ENCODE measurements around the gene KRTAP12-4.
"Not testable (repeated sequence)": the region's sequence is repeated elsewhere in the genome, so short reads cannot be mapped to it uniquely, and the experiment has no call there.

The KRTAP12-4 gene

DNA sequence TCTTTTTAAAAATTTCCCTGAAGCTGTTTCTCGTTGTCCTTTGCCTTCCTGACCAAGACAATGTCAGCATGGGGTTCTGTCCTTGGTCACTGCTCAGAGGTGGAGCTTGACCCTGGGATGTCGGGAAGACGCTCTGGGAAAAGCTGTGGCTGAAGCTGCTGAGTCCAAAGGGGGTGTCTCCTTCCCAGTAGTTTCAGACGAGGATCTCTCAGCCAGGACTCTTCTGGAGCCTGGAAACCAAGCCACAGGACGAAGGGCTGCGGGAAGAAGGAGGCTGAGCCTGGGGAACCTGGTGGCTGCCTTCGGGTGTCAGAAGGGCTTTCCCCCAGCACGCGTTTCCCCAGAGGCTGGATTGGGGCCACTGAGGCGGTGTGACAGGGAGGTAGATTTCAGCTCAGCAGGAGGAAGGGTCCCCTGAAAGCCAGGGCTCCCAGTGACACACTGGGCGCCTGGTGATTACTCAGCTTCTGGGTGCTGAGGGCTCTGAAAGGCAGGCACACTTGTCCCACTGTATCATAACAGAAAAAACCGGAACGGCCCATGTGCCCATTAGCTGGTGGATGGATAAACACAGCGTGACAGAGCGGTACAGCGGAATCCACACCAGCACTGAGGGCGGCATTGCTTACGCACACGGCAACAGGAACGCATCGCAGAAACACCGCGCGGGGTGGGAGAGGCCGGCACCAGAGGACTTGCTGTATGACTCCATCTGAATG lies 32.5 kb upstream of the KRTAP12-4 start:
- DNase-seq (ENCODE audit: low spot score) = no peak

DNA sequence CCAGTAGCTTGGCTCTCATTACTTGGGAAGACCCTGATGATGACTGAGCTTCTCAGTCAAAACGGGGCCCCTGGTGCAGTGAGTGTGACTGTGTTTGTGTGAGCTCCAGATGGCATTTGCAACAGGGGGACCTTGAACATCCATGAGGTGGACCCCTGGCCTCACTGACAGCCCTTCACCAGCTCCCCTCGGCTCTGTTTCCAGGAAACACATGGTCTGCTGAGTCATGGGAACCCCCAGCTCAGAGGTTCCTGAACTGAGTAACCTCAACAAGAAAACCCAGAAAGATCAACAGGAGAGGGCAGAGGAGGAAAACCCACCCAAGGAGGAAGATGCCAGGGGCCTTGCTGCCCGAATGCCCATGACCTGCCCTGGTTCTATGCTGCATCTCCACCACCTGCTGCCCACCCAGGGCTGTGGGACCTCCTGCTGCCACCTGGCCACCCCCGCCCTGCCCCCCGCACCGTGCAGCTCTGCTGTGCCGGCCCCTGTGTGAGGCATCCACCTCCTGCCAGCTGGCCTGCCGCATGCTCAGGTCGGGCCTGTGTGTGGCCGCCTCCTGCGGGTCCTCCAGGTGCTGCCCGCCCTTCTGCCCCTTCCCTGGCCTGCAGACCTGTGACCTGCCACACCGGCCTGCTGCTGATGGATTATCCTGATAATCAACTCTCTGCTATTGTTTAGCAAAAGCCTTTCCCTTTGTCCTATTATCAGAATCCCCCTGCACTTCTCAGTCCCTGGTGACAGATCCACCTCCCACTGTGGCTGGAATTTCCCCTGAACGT lies 31.7 kb upstream of the KRTAP12-4 start:
- DNase-seq (ENCODE audit: low spot score) = no peak

DNA sequence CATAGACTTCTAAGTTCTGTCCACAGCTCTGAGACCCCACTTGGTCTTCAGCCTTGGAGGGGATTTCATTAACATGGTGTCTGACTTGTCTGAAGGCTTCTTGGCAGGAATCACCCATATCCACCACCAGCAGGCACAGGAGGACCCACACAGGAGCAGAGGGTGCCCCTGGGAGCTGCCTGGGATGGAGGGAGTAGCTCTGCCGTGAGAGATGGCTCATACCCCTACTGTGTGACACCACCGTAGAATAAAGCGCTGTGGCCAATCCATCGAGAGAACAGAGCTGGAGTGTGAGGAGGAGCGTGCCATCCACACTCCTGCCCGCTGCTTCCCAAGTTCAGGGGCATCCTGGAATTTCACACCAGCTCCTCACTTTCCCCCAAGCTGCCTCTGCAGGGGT lies 30.6 kb upstream of the KRTAP12-4 start:
- not testable (repeated sequence) for DNase-seq (ENCODE audit: low spot score)

DNA sequence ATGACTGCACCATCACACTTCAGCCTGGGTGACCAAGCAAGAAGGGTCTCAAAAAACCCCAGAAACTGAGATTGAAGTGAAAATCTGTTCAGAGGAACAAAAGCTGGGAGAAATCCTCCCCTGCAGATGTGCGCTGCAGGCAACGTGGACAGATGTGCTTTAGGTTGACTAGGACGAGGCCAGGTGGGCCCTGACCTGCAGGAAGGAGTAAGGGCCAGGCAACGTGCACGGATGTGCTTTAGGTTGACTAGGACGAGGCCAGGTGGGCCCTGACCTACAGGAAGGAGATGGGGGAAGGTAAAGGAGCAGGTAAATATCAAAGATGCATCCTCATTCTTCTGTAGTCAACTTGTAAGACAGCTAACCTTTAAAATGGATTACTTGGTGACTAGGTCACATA lies 30.0 kb upstream of the KRTAP12-4 start:
- DNase-seq (ENCODE audit: low spot score) = no peak

DNA sequence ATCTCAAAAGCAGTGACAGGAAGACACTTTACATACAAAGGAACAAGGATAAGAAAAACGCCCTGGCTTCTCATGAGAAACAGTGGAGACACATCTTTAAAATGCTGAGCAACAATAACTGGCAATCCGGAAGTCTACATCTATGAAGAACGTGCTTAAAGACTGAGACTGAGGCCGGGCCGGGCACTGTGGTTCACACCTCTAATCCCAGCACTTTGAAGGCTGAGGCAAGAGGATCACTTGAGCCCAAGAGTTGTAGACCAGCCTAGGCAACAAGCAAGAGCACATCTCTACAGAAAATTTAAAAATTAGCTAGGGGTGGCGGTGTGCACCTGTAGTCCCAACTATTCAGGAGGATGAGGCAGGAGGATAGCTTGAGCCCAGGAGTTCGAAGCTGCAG lies 29.6 kb upstream of the KRTAP12-4 start:
- no peak for DNase-seq (ENCODE audit: low spot score)

DNA sequence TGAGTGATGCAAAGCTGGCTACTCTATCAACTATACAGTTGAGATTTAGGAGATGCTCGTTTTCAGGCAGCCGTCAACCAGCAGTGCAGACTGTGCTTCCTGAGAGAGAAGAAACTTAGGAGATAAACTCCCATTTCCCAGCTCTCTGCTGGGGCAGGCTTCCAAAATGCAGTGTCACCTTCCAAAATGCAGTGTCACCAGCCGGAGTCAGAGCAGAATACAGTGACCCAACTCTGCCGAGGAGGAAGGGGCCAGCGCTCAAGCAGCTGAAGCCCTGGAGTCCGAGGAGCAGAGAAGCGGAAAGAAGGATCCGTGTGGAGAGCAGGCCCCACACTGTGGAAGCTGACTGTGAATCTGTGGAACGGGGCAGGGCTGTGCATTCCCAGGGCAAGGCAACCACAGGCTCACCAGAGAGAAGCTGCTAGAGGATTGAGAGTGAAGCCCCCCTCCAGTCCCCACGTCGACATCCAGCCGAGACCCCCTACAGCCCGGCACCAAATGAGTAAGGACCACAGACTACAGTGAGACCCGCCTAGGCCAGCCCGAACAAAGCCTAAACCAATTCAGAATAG lies 28.2 kb upstream of the KRTAP12-4 start:
- DNase-seq (ENCODE audit: low spot score) = no peak

DNA sequence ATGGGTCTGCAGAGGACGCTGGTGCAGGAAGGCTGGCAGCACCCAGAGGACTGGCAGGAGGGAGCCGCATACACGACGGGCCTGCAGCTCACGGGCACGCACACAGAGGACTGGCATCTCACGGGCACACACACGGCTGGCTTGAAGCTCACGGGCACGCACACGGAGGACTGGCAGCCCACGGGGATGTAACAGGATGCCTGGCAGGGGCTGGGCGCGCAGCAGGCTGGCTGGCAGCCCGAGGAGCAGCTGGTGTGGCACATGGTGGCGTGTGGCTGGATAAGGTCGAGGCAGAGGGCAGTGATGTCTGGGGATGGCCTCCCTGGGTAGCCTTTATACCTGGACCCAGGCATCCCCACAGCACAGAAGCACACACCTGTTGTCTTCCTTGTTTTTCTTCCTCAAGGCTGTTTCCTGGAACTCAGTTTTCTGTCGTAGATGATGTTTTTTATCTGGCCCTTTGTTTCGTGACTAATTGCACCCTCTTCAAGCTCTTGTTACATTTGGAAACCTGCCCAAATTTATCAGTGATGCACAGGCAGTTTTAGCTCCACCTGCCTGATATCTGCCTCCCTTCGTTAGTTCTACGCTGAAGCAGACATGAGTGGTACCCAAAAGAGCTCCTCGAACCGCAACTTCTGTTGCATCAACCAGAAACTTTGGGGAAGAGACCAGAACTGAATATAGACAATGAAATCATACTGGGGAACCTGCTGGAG lies 27.6 kb upstream of the KRTAP12-4 start, which contains the start of gene KRTAP12-1:
TSS of gene KRTAP12-1 (minus strand) at position 303 of the 719 bp plus-strand sequence. CDS start at position 263, 40 bp downstream.
- no peak for DNase-seq (ENCODE audit: low spot score)

DNA sequence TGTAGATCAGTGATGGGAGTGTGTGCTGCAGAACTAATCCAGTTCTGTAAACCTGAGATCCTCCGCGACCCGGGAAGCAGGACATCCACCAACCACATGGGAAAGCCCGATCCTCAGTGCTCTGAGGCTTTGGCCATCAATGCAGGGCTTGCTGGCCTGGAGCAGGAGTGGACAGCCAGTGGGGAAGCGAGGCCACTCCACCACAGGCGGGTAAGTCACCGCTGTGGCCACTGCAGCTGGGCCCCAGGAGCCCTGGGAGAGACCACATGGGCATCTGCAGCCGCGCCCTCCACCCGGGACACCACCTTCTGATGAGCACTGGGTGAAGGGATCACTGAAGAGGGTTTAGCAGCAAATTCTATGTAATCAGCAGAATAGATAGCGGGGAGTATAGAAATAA lies 26.7 kb upstream of the KRTAP12-4 start:
- DNase-seq (ENCODE audit: low spot score) = no peak

DNA sequence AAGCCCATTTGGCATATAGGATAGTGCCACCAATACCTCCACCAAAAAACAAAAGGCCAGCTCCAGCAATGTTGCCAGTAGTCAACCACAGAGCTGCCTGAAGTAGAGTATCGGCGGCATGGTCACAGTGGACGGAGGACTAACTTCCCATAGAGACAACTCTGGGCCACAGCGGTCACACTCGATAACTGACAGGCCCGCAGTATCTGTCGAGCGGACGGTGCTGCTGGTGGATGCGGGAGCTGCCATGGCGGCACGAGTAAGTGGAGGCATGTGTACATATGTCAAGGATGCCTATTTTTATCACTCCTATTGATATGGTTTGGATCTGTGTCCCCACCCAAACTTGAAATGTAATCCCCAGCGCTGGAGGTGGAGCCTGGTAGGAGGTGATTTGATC lies 23.4 kb upstream of the KRTAP12-4 start:
- no peak for DNase-seq (ENCODE audit: low spot score)

DNA sequence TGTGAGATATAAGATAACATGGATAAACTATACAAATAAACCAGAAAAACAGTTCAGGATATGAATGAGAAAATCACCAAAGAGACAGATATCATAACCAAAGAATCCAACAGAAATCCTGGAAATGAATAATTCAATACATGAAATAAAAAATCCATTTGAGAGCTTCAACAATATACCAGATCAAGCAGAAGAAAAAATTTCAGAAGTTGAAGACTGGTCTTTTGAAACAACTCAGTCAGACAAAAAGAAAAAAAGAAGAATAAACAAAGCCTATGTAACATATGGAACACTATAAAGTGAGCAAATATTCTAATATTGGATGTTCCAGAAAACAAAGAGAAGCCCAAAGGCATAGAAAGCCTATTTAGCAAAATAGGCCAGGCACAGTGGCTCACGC lies 17.5 kb upstream of the KRTAP12-4 start:
- no peak for DNase-seq (ENCODE audit: low spot score)

DNA sequence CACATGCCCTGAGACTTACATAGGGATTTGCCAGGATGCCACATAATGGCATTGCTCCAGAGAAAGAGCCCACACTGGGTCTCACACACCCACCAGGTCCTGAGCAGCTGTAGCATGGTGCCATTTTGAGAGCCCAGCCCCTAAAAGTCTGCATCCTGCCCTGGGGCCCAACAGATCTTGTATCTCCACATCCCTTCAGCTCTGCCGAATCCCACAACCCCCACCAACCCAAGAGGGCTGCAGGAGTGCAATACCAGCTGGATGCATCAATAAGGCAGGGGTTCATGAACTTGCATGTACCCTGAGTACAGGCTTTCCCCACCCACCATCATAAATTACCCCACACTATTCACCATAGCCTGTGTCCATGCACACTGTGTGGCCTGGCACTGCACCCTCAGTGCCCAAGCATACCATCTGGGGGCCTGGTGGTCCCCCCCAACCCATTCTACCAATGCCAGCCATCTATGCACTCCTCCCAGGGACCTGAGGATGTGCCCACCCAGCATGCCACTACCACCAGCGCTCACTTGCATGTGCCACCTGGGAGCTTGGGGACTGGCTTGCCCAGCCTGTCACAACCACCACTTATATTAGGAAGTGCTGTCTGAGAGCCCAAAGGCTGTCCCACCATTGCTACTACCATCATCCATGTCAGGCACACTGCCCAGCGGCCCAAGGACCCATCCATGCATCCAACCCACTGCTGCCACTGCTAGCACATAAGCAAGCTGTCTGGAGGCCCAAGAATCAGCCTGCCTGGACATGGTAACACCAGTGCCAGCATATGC lies 16.4 kb upstream of the KRTAP12-4 start:
- DNase-seq (ENCODE audit: low spot score) = no peak

DNA sequence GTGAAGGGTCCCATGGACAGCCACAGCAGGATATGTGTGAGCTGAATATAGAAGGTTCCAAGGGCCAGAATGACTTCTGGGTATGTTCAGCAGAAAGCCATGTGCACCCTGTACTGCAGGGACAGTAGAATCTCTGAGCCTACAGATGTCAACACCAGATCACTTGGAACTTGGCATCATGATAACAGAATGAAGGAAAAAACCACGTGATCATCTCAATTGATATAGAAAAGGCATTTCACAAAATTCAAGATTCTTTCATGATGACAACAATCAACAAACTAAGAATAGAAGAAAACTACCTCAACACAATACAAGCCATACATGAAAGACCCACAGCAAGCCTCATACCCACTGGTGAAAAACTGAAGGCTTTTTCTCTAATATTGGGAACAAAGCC lies 13.2 kb upstream of the KRTAP12-4 start:
- DNase-seq (ENCODE audit: low spot score) = no peak

DNA sequence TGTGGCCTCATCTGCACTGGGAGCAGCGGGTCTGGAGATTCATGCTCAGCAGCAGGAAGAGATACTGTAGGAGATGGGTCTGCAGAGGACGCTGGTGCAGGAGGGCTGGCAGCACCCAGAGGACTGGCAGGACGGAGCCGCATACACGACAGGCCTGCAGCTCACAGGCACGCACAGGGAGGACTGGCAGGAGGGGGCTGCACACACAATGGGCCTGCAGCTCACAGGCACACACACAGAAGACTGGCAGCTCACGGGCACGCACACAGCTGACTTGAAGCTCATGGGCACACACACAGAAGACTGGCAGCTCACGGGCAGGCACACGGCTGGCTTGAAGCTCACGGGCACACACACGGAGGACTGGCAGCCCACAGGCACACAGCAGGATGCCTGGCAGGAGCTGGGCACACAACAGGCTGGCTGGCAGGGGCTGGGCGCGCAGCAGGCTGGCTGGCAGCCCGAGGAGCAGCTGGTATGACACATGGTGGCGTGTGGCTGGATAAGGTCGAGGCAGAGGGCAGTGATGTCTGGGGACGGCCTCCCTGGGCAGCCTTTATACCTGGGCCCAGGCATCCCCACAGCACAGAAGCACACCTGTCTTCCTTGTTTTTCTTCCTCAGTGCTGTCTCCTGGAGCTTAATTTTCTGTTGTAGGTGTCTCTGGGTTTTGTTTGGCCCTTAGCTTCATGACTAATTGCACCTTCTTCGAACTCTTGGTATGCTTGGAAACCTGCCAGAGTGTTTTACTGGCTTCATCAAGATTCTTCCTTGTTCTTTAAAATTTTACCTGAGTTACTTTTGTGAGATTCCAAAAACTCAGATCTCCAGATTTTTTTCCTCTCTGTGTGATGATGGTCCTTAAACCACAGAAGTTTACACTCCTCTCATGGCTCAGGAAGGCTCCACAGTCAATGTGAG lies 12.2 kb upstream of the KRTAP12-4 start, which contains the start of gene KRTAP12-2:
TSS of gene KRTAP12-2 (minus strand) at position 527 of the 920 bp plus-strand sequence. CDS start at position 486, 41 bp downstream.
- DNase-seq (ENCODE audit: low spot score) = no peak

DNA sequence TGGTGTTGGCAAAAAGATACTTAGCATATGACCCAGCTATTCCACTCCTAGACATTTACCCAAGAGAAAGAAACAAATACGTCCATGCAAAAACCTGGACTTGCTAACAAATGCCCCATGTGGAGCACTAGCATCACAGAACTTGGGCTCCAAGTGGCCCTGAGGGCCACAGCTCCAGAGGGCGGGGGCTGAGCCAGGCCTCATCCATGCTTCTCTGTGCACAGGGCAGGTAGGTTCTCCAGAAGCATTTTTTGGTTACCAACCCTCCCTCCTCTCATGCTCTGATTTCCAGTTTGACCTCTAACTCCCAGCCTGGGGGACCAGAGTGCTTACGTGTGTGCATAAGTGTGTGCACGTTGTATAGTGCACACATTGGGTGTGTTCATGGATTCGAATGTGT lies 10.2 kb upstream of the KRTAP12-4 start:
- DNase-seq (ENCODE audit: low spot score) = no peak

DNA sequence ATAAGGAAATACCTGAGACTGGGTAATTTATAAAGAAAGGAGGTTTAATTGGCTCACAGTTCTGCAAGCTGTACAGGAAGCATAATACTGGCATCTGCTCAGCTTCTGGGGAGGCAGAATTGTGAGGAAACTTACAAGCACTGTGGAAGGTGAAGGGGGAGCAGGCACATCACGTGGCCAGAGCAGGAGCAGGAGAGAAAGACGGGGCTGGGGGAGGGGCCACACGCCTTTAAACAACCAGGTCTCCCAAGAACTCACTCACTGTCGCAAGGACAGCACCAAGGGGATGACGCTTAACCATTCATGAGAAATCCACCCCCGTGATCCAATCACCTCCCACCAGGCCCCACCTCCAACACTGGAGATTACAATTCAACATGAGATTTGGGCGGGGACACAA lies 7.1 kb upstream of the KRTAP12-4 start:
- not testable (repeated sequence) for DNase-seq (ENCODE audit: low spot score)

DNA sequence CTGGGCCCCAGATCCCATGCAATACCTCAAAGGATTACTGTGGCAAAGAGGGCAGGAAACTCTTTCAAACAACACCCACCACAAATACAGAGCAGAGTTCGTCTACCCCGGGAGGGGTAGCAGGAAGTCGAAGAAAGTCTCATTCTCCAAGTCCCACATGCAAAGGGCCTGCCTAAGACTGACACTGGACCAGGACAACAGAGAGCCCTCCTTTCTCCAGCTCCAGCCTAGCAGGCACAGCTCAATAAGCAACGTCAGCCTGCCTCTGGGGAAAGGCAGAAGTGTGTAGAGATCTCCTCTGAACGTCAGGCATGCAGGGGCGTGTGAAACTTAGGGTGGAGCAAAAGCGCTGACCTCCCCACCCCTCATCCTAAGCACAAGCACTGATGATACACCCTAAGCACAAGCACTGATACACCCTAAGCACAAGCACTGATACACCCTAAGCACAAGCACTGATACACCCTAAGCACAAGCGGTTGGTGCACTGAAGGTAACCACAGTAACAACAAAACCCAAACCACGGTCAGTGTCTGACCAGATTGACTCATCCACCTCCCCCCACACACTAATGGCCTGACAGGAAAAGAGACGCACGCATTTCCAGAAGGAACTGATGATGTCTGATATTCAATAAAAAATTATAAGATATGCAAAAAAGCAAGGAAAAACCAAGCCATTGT lies 4.6 kb upstream of the KRTAP12-4 start:
- no peak for DNase-seq (ENCODE audit: low spot score)

DNA sequence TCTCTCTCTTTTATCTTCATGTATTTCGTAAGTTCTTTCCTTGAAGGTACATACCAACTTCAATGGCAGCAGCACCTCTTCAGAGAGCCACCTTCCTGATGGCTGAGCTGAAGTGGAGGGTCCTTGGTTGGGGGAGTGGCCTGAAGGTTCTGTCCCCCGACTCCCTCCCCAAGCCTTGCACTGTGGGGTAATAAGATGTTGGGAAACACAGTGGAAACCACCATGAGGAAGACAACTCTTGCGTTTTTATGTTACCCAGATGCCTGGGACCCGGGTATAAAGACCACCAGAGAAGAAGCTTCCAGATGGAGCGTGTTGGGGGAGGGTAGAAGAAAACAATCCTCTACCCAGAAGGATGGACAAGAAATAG lies 4.1 kb upstream of the KRTAP12-4 start:
- DNase-seq (ENCODE audit: low spot score) = no peak

DNA sequence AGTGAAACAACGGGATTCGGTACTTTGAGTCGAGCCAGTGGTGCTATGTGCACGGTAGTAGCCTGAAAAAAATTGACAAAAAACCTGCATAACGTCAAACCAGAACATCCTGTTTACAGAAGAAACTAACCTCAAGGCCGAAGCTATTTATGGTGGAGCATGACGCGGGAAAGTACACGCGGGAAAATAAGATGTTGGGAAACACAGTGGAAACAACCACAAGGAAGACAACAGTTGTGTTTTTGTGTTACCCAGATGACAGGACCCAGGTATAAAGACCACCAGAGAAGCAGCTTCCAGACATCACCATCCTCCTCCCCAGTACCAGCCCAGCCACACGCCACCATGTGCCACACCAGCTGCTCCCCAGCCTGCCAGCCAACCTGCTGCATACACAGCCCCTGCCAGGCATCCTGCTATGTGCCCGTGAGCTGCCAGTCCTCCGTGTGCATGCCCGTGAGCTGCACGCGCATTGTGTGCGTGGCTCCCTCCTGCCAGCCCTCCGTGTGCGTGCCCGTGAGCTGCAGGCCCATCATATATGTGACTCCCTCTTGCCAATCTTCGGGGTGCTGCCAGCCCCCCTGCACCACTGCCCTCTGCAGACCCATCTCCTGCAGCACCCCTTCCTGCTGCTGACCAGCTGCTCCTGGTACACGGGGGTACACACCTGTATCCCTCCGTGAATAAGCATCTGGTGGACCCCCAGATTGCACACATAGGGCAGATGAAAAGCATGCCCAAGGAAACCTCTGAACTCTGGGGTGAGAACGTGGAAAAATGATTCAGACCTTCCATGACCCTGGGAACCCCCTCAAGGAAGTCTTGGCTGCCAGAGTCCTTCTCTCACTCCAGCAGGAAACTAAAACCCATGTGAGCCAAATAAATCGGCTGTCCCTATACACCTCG lies 3.4 kb upstream of the KRTAP12-4 start, which contains the start of gene KRTAP12-3:
TSS of gene KRTAP12-3 (plus strand) at position 298 of the 906 bp plus-strand sequence. CDS start at position 346, 48 bp downstream.
- DNase-seq (ENCODE audit: low spot score) = no peak

DNA sequence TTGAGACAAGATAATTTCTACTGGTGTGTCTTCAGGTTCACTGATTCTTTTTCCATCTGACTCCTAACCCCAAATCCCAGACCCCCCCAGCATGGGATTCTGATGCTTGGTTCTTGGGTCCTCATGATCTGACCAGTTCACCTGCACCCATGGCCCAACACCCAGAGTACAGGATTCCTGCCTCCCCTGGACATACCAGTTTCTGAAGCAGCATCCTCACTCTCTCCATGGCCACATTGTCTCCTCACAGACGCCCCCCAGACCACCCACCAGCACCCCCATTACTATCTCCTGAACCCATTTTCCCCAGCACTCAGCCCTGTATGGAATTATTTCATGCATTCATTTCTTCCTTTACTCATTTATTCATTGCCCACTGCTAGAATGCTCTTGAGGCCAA lies 2.4 kb upstream of the KRTAP12-4 start:
- no peak for DNase-seq (ENCODE audit: low spot score)

Data from hematopoietic multipotent progenitor cell treated with erythropoietin and hydrocortisone succinate and interleukin-3 and kit ligand, for 17 days (in vitro differentiated cells).